GM12878 (cell line): ENCODE results near the gene SEMA4C. TPM values are rescaled to one million over a fixed set of nuclear protein-coding genes. Genes with fewer than 3 reads are reported as not detected.

ENCODE experiments used
- ATAC-seq: fragments of 200-7000 bp; cut with Tn5 transposase; 3 replicates; pipeline ENCODE4 v1.9.1; 2020; ENCODE audit warnings: mild to moderate bottlenecking, moderate library complexity
- BruUV-seq: library from RNA; stranded (reverse); fragments of 400-500 nt; replicated peaks from 2 replicates; lab custom pipeline; 2021; lab: Mats Ljungman, UMichigan
- CTCF ChIA-PET: fragments of 300-600 bp; sonication (Branson Sonifier 250); formaldehyde crosslinking; extraction: SDS; loops from one replicate; lab custom pipeline; 2021; ENCODE audit warnings: inconsistent platforms; lab: Yijun Ruan, JAX
- POLR2A ChIA-PET: fragments of 350-600 bp; formaldehyde crosslinking; extraction: SDS; loops from one replicate; lab custom pipeline; 2021; ENCODE audit warnings: inconsistent platforms; lab: Charles Lee
- RAD21 ChIA-PET: fragments of 300-600 bp; sonication (Branson Sonifier 250); formaldehyde crosslinking; loops from one replicate; lab custom pipeline; 2023; ENCODE audit warnings: antibody characterized with exemption; ENCODE audit not compliant: unreplicated experiment; lab: Charles Lee
- SMC1A ChIA-PET: fragments of 300-600 bp; sonication (Branson Sonifier 250); formaldehyde crosslinking; loops from one replicate; lab custom pipeline; 2023; ENCODE audit not compliant: unreplicated experiment, uncharacterized antibody; lab: Charles Lee
- DNase-seq: peaks from one replicate; pipeline ENCODE4 v3.0.0-alpha.2; 2011; ENCODE audit warnings: low read depth, low spot score
- FAIRE-seq: peaks from 3 replicates; lab custom pipeline; 2011; peaks lifted over from hg19 to GRCh38; lab: Jason Lieb, UNC
- H2AFZ ChIP-seq: 2 replicates; pipeline ENCODE4 v1.6.0; 2011; ENCODE audit warnings: low read depth, low read length, control low read depth; ENCODE audit not compliant: control insufficient read depth
- H3K27ac ChIP-seq: 2 replicates; pipeline ENCODE4 v1.5.1; 2011; ENCODE audit warnings: control low read depth; ENCODE audit not compliant: control insufficient read depth, insufficient read depth
- H3K27me3 ChIP-seq, 2 experiments: replicated peaks in 1 of 2; 2 replicates each; pipeline versions ENCODE4 v1.6.0 to v1.6.1; 2011; ENCODE audit warnings: low read length in 1 of 2; ENCODE audit not compliant: control insufficient read depth in 2 of 2, insufficient read depth in 2 of 2
- H3K36me3 ChIP-seq, 2 experiments: 2 replicates each; pipeline ENCODE4 v1.5.1; 2011; ENCODE audit warnings: low read length in 1 of 2; ENCODE audit not compliant: control insufficient read depth in 2 of 2, insufficient read depth in 2 of 2
- H3K4me1 ChIP-seq: 2 replicates; pipeline ENCODE4 v1.6.1; 2011; ENCODE audit warnings: mild to moderate bottlenecking, low read length, moderate library complexity, mixed read lengths; ENCODE audit not compliant: control insufficient read depth, insufficient read depth
- H3K4me2 ChIP-seq: 2 replicates; pipeline ENCODE4 v1.6.0; 2011; ENCODE audit warnings: control low read depth; ENCODE audit not compliant: control insufficient read depth, insufficient read depth
- H3K4me3 ChIP-seq: fragments of 200-600 bp; sonication (generic); 2 replicates; pipeline ENCODE4 v1.5.1; 2016
- H3K79me2 ChIP-seq: 2 replicates; pipeline ENCODE4 v1.6.0; 2011; ENCODE audit warnings: low read length; ENCODE audit not compliant: control insufficient read depth, insufficient read depth
- H3K9ac ChIP-seq: 2 replicates; pipeline ENCODE4 v1.8.0; 2011; ENCODE audit warnings: low read length, control low read depth, mixed read lengths; ENCODE audit not compliant: control insufficient read depth, insufficient read depth
- H3K9me3 ChIP-seq: replicated peaks from 3 replicates; pipeline ENCODE4 v1.5.1; 2011; ENCODE audit warnings: mild to moderate bottlenecking, low read length; ENCODE audit not compliant: control insufficient read depth, insufficient read depth
- H4K20me1 ChIP-seq: 2 replicates; pipeline ENCODE4 v1.6.0; 2011; ENCODE audit not compliant: control insufficient read depth, insufficient read depth
- CTCF ChIP-seq, 3 experiments: IDR thresholded peaks in 2 of 3; conservative IDR thresholded peaks in 1 of 3; 2 replicates each; pipeline ENCODE4 v1.5.1; 2011; ENCODE audit warnings: low read depth in 3 of 3, low read length in 3 of 3, mild to moderate bottlenecking in 3 of 3, control low read depth in 2 of 3, moderate library complexity in 2 of 3, inconsistent platforms in 1 of 3, mixed read lengths in 1 of 3; ENCODE audit not compliant: control insufficient read depth in 2 of 3, insufficient read depth in 1 of 3; ENCODE audit errors: extremely low read depth in 1 of 3
- NFIC ChIP-seq: IDR thresholded peaks from 2 replicates; pipeline ENCODE4 v1.6.1; 2012; ENCODE audit warnings: low read depth, mild to moderate bottlenecking, inconsistent platforms, low read length, moderate library complexity
- TCF12 ChIP-seq: IDR thresholded peaks from 2 replicates; pipeline ENCODE4 v1.6.1; 2011; ENCODE audit warnings: low read depth, mild to moderate bottlenecking, low read length
- YY1 ChIP-seq: IDR thresholded peaks from 2 replicates; pipeline ENCODE4 v1.6.1; 2011; ENCODE audit warnings: low read depth, mild to moderate bottlenecking, low read length
- WGBS: methylation state at CpG from one replicate; pipeline ENCODE4 v1.1.6; 2016; ENCODE audit warnings: low lambda C conversion rate; ENCODE audit not compliant: insufficient replicate concordance, insufficient coverage; ENCODE audit errors: missing lambda C conversion rate; 5-methylcytosine and 5-hydroxymethylcytosine counted together
- in situ Hi-C: fragments of 300-500 bp; cut with MboI; formaldehyde crosslinking; loops from 9 replicates; pipeline ENCODE4 v1.14.3; 2018; ENCODE audit warnings: mixed read lengths
- intact Hi-C: fragments of 100-400 bp; cut with micrococcal nuclease; formaldehyde crosslinking; loops from one replicate; pipeline ENCODE4 v1.14.2; 2022; ENCODE audit not compliant: unreplicated experiment
- polyA plus RNA-seq, 11 experiments: library from polyadenylated mRNA; depleted of rRNA in 4 of 11; unstranded in 6 of 11; stranded (reverse) in 5 of 11; fragments of >200 nt; fragmentation: Nextera tagmentation in 4 of 11; fragmentation: Illumina TruSeq in 1 of 11; extraction: Ambion mirVana in 4 of 11; extraction: Trizol in 1 of 11; gene quantifications; 1 replicate in 1 of 11; 2 replicates in 10 of 11; pipeline versions ENCODE4 v1.2.1 to v1.2.3, GENCODE V29; 2011 to 2016; ENCODE audit warnings: inconsistent platforms in 2 of 11, missing spikeins in 2 of 11, low read depth in 1 of 11
- total RNA-seq, 4 experiments: library from RNA; depleted of rRNA in 3 of 4; stranded (reverse); fragments of >200 nt in 3 of 4; fragmentation: Illumina TruSeq in 1 of 4; extraction: Trizol in 1 of 4; gene quantifications; 2 replicates each; pipeline versions ENCODE4 v1.2.1 to v1.2.3, GENCODE V29; 2013 to 2021

SEMA4C gene
- total and polyA plus RNA-seq, 10 of the 15 experiments (the other 5 are each of a cell fraction or from before 2014, with no cell fraction given) = 0.06 to 21.6 (median 6.8) TPM

DNA sequence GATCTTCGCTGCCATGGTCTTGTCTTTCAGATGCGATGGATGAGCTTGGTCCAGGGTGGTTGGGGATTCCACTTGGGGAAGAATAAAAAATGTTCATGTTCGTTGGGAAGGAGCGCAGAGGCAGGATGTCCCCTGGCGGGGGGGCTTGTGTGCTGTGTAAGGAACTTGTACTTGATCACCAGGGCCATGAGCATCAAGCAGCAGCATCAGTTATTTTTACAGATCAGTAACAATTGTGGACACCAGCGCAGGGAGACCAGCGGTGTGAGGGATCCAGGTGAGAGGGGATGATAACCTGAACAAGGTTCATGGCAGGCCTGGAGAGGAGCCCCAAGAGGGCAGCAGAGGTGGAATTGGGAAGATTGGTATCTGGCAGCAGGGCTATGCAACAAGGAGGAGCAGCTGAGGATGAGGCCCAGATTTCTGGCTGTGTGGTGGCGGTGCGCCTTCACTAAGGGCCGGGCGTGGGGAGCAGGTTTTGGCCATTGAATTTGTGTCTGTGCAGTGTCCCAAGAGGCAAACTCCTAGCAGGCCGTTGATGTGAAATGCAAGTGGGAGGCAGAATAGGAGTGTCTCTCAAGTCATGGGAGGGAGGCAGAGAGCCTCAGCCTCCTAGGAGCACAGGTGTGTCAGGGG, 49.9 kb downstream of the SEMA4C start:
- Histone ChIP-seq H3K27me3 (no peaks in the 10 kb centered on the region), H3K4me2 (peak overlapping the region; percentile 61), H3K27ac (no peak overlapping the region), H3K9me3 (no peaks in the 10 kb centered on the region), H4K20me1 (peaks cover 5% of the 10 kb centered on the region; the same call in 1 of the 2 replicates), H3K79me2 (peaks cover 27% of the 10 kb centered on the region), H3K4me1 (peaks cover 12% of the 10 kb centered on the region), H2AFZ (no peak overlapping the region), H3K4me3 (peak overlapping the region; percentile 27; the same call in 1 of the 2 replicates), H3K9ac (no peak overlapping the region), H3K36me3 (peaks cover 0 to 2% of the 10 kb centered on the region in 2 experiments; a peak in 1 of 4 replicates)
- SMC1A ChIA-PET = interaction anchor here (0.9 to 2.2 kb wide), 7 partner anchors 22 to 136 kb away, joined by 3 to 7 read pairs (median 4); partner anchors contain the start of gene ANKRD39
- CTCF ChIA-PET = interaction anchor here (0.6 to 2.8 kb wide), 6 partner anchors 16 to 192 kb away, joined by 3 to 12 read pairs (median 8); partner anchors contain the start of gene ANKRD39
- RAD21 ChIA-PET = interaction anchor here (1.1 kb wide), 1 partner anchor 38 kb away, joined by 5 read pairs; the partner anchor contains the start of gene ANKRD39
- POLR2A ChIA-PET = interaction anchor here (1.1 kb wide), 1 partner anchor 59 kb away, joined by 3 read pairs; the partner anchor contains the start of gene CNNM4
- ATAC-seq (no peak), DNase-seq (no peak), FAIRE-seq (no peak)
- peak; percentile 5 to 14 (median 6); a peak in 2 of 6 replicates for TF ChIP-seq CTCF (IDR thresholded peaks at IDR 0.05 in 2 of 3, conservative IDR thresholded peaks at IDR 0.05 in 1 of 3; ENCODE audit: control insufficient read depth in 2 of 3, extremely low read depth in 1 of 3, insufficient read depth in 1 of 3, low read depth in 3 of 3, low read length in 3 of 3)
- TF ChIP-seq NFIC = no peak
- TF ChIP-seq TCF12 = no peak
- TF ChIP-seq YY1 = no peak
- BruUV-seq = no TSS peak
- intact Hi-C loops = no loop called here
- in situ Hi-C loops = no loop called here
- 82% methylated on average over 9 of the region's 12 CpGs for WGBS
